Loucy (cell line): ENCODE measurements around the gene PDE11A.

Experiments used
- EZH2phosphoT487 ChIP-seq: fragments of 200-600 bp; IDR thresholded peaks from 2 replicates; pipeline ENCODE4 v1.6.1; 2018; ENCODE audit warnings: antibody characterized with exemption, mild to moderate bottlenecking, moderate library complexity, borderline replicate concordance
- TF ChIP-seq, protein P1 (sequence below): fragments of 200-600 bp; sonication (generic); conservative IDR thresholded peaks from 2 replicates; pipeline ENCODE4 v1.5.1; 2014; ENCODE audit warnings: mild to moderate bottlenecking, antibody characterized with exemption, low read length

- TF ChIP-seq, protein P1, sequence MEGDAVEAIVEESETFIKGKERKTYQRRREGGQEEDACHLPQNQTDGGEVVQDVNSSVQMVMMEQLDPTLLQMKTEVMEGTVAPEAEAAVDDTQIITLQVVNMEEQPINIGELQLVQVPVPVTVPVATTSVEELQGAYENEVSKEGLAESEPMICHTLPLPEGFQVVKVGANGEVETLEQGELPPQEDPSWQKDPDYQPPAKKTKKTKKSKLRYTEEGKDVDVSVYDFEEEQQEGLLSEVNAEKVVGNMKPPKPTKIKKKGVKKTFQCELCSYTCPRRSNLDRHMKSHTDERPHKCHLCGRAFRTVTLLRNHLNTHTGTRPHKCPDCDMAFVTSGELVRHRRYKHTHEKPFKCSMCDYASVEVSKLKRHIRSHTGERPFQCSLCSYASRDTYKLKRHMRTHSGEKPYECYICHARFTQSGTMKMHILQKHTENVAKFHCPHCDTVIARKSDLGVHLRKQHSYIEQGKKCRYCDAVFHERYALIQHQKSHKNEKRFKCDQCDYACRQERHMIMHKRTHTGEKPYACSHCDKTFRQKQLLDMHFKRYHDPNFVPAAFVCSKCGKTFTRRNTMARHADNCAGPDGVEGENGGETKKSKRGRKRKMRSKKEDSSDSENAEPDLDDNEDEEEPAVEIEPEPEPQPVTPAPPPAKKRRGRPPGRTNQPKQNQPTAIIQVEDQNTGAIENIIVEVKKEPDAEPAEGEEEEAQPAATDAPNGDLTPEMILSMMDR = no peak
- TF ChIP-seq EZH2phosphoT487 = no peak
Measured at GRCh38 chr2:177698281-177698680, 374.3 kb downstream of the PDE11A start.
